DOHH2 (cell line): Measurements from ENCODE around the gene C13orf46.

Source experiments
- CTCF ChIP-seq: fragments of 200-600 bp; sonication (generic); IDR thresholded peaks from one replicate; pipeline ENCODE4 v1.5.1; 2014; ENCODE audit warnings: antibody characterized with exemption, mild to moderate bottlenecking, low read depth, low read length; ENCODE audit not compliant: poor library complexity, severe bottlenecking
- EZH2phosphoT487 ChIP-seq: fragments of 200-600 bp; sonication (generic); IDR thresholded peaks from 2 replicates; pipeline ENCODE4 v1.6.1; 2017; ENCODE audit warnings: borderline replicate concordance, mild to moderate bottlenecking, antibody characterized with exemption, low read length, moderate library complexity, mixed read lengths

GRCh38 chr13:113904411-113904810 is 69.5 kb downstream of the C13orf46 start:
- TF ChIP-seq CTCF (peak; percentile 56), EZH2phosphoT487 (no peak)
